H9 (cell line): ENCODE measurements around the gene SMIM13. TPM values are rescaled to one million over a fixed set of nuclear protein-coding genes. Genes with fewer than 3 reads are reported as not detected.
A peak's percentile ranks its signal among the peaks of the same experiment; 100 is the strongest.

Experiments used
- DNase-seq: peaks from one replicate; pipeline ENCODE4 v3.0.0-alpha.2; 2017
- H2AFZ ChIP-seq: one replicate; pipeline ENCODE4 v1.6.1; 2013; ENCODE audit warnings: mild to moderate bottlenecking, low read length, control low read depth, moderate library complexity
- H2AK5ac ChIP-seq: 2 replicates; pipeline ENCODE4 v1.6.1; 2013; ENCODE audit warnings: low read length, control low read depth, mixed read lengths; ENCODE audit not compliant: insufficient read length
- H2BK120ac ChIP-seq: one replicate; pipeline ENCODE4 v1.6.1; 2013; ENCODE audit warnings: low read depth, mild to moderate bottlenecking, low read length, control low read depth, inconsistent platforms; ENCODE audit not compliant: poor library complexity, severe bottlenecking
- H2BK12ac ChIP-seq: 2 replicates; pipeline ENCODE4 v1.6.1; 2013; ENCODE audit warnings: low read length, control low read depth, mixed read lengths, low read depth; ENCODE audit not compliant: insufficient read length
- H2BK15ac ChIP-seq: 2 replicates; pipeline ENCODE4 v1.6.1; 2013; ENCODE audit warnings: low read depth, low read length, control low read depth
- H2BK20ac ChIP-seq: one replicate; pipeline ENCODE4 v1.6.1; 2013; ENCODE audit warnings: low read depth, mild to moderate bottlenecking, low read length, control low read depth, inconsistent platforms; ENCODE audit not compliant: poor library complexity, severe bottlenecking
- H2BK5ac ChIP-seq: 2 replicates; pipeline ENCODE4 v1.6.1; 2013; ENCODE audit warnings: low read length, control low read depth, mixed read lengths; ENCODE audit not compliant: insufficient read length
- H3K14ac ChIP-seq: 2 replicates; pipeline ENCODE4 v1.6.1; 2013; ENCODE audit warnings: low read length, control low read depth; ENCODE audit not compliant: insufficient read depth
- H3K18ac ChIP-seq: 2 replicates; pipeline ENCODE4 v1.6.1; 2013; ENCODE audit warnings: low read depth, mild to moderate bottlenecking, mixed read lengths, low read length, control low read depth; ENCODE audit not compliant: insufficient read length
- H3K23ac ChIP-seq: 2 replicates; pipeline ENCODE4 v1.6.1; 2013; ENCODE audit warnings: low read length, control low read depth, mixed read lengths, low read depth; ENCODE audit not compliant: insufficient read length
- H3K23me2 ChIP-seq: 2 replicates; pipeline ENCODE4 v1.6.1; 2013; ENCODE audit warnings: low read depth, mild to moderate bottlenecking, mixed read lengths, low read length, control low read depth; ENCODE audit not compliant: insufficient read length, poor library complexity, severe bottlenecking
- H3K27ac ChIP-seq: 2 replicates; pipeline ENCODE4 v1.5.1; 2013; ENCODE audit warnings: low read length, control low read depth, mixed read lengths, low read depth; ENCODE audit not compliant: insufficient read length
- H3K27me3 ChIP-seq: 2 replicates; pipeline ENCODE4 v1.6.1; 2013; ENCODE audit warnings: low read length, control low read depth, inconsistent platforms; ENCODE audit not compliant: insufficient read depth
- H3K4ac ChIP-seq: 2 replicates; pipeline ENCODE4 v1.6.1; 2013; ENCODE audit warnings: low read depth, mild to moderate bottlenecking, control low read depth, inconsistent platforms, low read length, moderate library complexity
- H3K4me1 ChIP-seq: 2 replicates; pipeline ENCODE4 v1.6.1; 2013; ENCODE audit warnings: low read length, control low read depth, inconsistent platforms; ENCODE audit not compliant: insufficient read depth
- H3K4me2 ChIP-seq: 2 replicates; pipeline ENCODE4 v1.6.1; 2013; ENCODE audit warnings: low read length, control low read depth, mixed read lengths; ENCODE audit not compliant: insufficient read length, insufficient read depth
- H3K56ac ChIP-seq: 2 replicates; pipeline ENCODE4 v1.6.1; 2013; ENCODE audit warnings: low read depth, mild to moderate bottlenecking, mixed read lengths, low read length, control low read depth; ENCODE audit not compliant: insufficient read length
- H3K79me1 ChIP-seq: 2 replicates; pipeline ENCODE4 v1.6.1; 2013; ENCODE audit warnings: low read depth, mild to moderate bottlenecking, moderate library complexity, low read length, control low read depth, inconsistent platforms; ENCODE audit not compliant: insufficient read depth, poor library complexity, severe bottlenecking
- H3K79me2 ChIP-seq: 2 replicates; pipeline ENCODE4 v1.6.1; 2013; ENCODE audit warnings: low read length, control low read depth, inconsistent platforms; ENCODE audit not compliant: insufficient read depth
- H3K9ac ChIP-seq: 2 replicates; pipeline ENCODE4 v1.6.1; 2013; ENCODE audit warnings: low read length, control low read depth, mixed read lengths; ENCODE audit not compliant: insufficient read length; ENCODE audit errors: extremely low read depth
- H3K9me3 ChIP-seq: one replicate; pipeline ENCODE4 v1.6.1; 2013; ENCODE audit warnings: low read depth, low read length, inconsistent platforms; ENCODE audit not compliant: control insufficient read depth
- H3T11ph ChIP-seq: one replicate; pipeline ENCODE4 v1.6.1; 2013; ENCODE audit warnings: mild to moderate bottlenecking, low read length, control low read depth, inconsistent platforms
- H4K20me1 ChIP-seq: one replicate; pipeline ENCODE4 v1.6.1; 2013; ENCODE audit not compliant: control insufficient read depth, insufficient read length, insufficient read depth
- H4K5ac ChIP-seq: 2 replicates; pipeline ENCODE4 v1.6.1; 2013; ENCODE audit warnings: low read depth, mild to moderate bottlenecking, mixed read lengths, low read length, control low read depth; ENCODE audit not compliant: insufficient read length
- H4K8ac ChIP-seq: replicated peaks from 2 replicates; pipeline ENCODE4 v1.6.1; 2013; ENCODE audit warnings: low read length, control low read depth, mixed read lengths, low read depth; ENCODE audit not compliant: insufficient read length
- H4K91ac ChIP-seq: 2 replicates; pipeline ENCODE4 v1.6.1; 2013; ENCODE audit warnings: low read depth, mild to moderate bottlenecking, moderate library complexity, mixed read lengths, low read length, control low read depth; ENCODE audit not compliant: insufficient read length
- H3K27ac Mint-ChIP-seq, 3 experiments: 2 replicates in 2 of 3; 3 replicates in 1 of 3; pipeline ENCODE4 v1.8.0; 2020 to 2021; ENCODE audit warnings: mixed read lengths in 3 of 3, mild to moderate bottlenecking in 1 of 3, moderate library complexity in 1 of 3
- H3K27me3 Mint-ChIP-seq: 2 replicates; pipeline ENCODE4 v1.8.0; 2021; ENCODE audit warnings: low read depth, mild to moderate bottlenecking, moderate library complexity, mixed read lengths
- H3K36me3 Mint-ChIP-seq, 3 experiments: 2 replicates in 2 of 3; 3 replicates in 1 of 3; pipeline ENCODE4 v1.8.0; 2020 to 2021; ENCODE audit warnings: low read depth in 3 of 3, mixed read lengths in 3 of 3; ENCODE audit not compliant: insufficient read depth in 1 of 3
- H3K4me1 Mint-ChIP-seq, 2 experiments: 2 replicates each; pipeline ENCODE4 v1.8.0; 2020; ENCODE audit warnings: mixed read lengths in 2 of 2
- H3K4me3 Mint-ChIP-seq, 2 experiments: 2 replicates in 1 of 2; 3 replicates in 1 of 2; pipeline ENCODE4 v1.8.0; 2020 to 2021; ENCODE audit warnings: mild to moderate bottlenecking in 2 of 2, mixed read lengths in 2 of 2, moderate library complexity in 1 of 2
- H3K9me3 Mint-ChIP-seq, 2 experiments: 2 replicates in 1 of 2; 3 replicates in 1 of 2; pipeline ENCODE4 v1.8.0; 2020; ENCODE audit warnings: mild to moderate bottlenecking in 2 of 2, mixed read lengths in 2 of 2, moderate library complexity in 1 of 2
- CTCF ChIP-seq: fragments of 200-600 bp; sonication (generic); conservative IDR thresholded peaks from 3 replicates; pipeline ENCODE4 v1.8.0; 2021; ENCODE audit warnings: antibody characterized with exemption, mild to moderate bottlenecking
- WGBS: extraction: QIAGEN DNeasy Blood & Tissue Kit; methylation state at CpG from one replicate; pipeline ENCODE4 v1.1.7; 2013; ENCODE audit warnings: missing lambda C conversion rate, low lambda C conversion rate, mixed read lengths; ENCODE audit not compliant: insufficient read length; ENCODE audit errors: extremely low coverage; 5-methylcytosine and 5-hydroxymethylcytosine counted together
- total RNA-seq: library from RNA; stranded (reverse); gene quantifications from 2 replicates; pipeline ENCODE4 v1.2.1, GENCODE V29; 2021

SMIM13 gene
- total RNA-seq, 1 experiment from 2014 or later: 10.6 TPM

- H3K4ac ChIP-seq: no peak overlapping the region
- peaks cover 4% of the 10 kb centered on the region; the same call in 1 of the 2 replicates for H3K4me1 ChIP-seq
- H3T11ph ChIP-seq: no peak overlapping the region
- no peak overlapping the region for H3K18ac ChIP-seq
- no peaks in the 10 kb centered on the region for H3K27me3 ChIP-seq
- no peak overlapping the region for H2BK5ac ChIP-seq
- H3K23me2 ChIP-seq: no peaks in the 10 kb centered on the region
- H3K4me2 ChIP-seq: no peak overlapping the region
- no peak for DNase-seq
- H2AFZ ChIP-seq: no peak overlapping the region
- H3K36me3 Mint-ChIP-seq: no peaks in the 10 kb centered on the region
- no peaks in the 10 kb centered on the region for H4K20me1 ChIP-seq
- H3K9ac ChIP-seq: no peak overlapping the region
- WGBS: no CpG with 5 or more reads among the region's 20 CpGs
- H3K79me1 ChIP-seq: no peaks in the 10 kb centered on the region
- H2BK12ac ChIP-seq: no peak overlapping the region
- no peak overlapping the region; the same call in 1 of the 2 replicates for H3K14ac ChIP-seq
- no peaks in the 10 kb centered on the region for H3K27me3 Mint-ChIP-seq
- no peak overlapping the region for H2BK15ac ChIP-seq
- H3K56ac ChIP-seq: no peak overlapping the region
- no peak overlapping the region for H4K5ac ChIP-seq
- no peak overlapping the region for H3K27ac ChIP-seq
- no peak overlapping the region for H4K8ac ChIP-seq
- peaks cover 16 to 17% of the 10 kb centered on the region in 2 experiments for H3K4me1 Mint-ChIP-seq
- H3K23ac ChIP-seq: no peak overlapping the region
- no peak overlapping the region for H2BK120ac ChIP-seq
- H3K79me2 ChIP-seq: no peaks in the 10 kb centered on the region
- TF ChIP-seq CTCF: no peak
- no peaks in the 10 kb centered on the region for H3K9me3 ChIP-seq
- no peak overlapping the region for H2AK5ac ChIP-seq
- H2BK20ac ChIP-seq: no peak overlapping the region
- H4K91ac ChIP-seq: no peak overlapping the region
- no peak overlapping the region for H3K4me3 Mint-ChIP-seq
- peak overlapping the region in 1 of 3 experiments; percentile 63; a peak in 1 of 7 replicates for H3K27ac Mint-ChIP-seq
- H3K9me3 Mint-ChIP-seq: no peaks in the 10 kb centered on the region
These were observed 71.3 kb downstream of the SMIM13 start for GRCh38 chr6:11164717-11165646.
